ENCODE results near the gene EIF5B.
"Not testable (repeated sequence)": the region's sequence is repeated elsewhere in the genome, so short reads cannot be mapped to it uniquely, and the experiment has no call there.

The EIF5B gene, protein sequence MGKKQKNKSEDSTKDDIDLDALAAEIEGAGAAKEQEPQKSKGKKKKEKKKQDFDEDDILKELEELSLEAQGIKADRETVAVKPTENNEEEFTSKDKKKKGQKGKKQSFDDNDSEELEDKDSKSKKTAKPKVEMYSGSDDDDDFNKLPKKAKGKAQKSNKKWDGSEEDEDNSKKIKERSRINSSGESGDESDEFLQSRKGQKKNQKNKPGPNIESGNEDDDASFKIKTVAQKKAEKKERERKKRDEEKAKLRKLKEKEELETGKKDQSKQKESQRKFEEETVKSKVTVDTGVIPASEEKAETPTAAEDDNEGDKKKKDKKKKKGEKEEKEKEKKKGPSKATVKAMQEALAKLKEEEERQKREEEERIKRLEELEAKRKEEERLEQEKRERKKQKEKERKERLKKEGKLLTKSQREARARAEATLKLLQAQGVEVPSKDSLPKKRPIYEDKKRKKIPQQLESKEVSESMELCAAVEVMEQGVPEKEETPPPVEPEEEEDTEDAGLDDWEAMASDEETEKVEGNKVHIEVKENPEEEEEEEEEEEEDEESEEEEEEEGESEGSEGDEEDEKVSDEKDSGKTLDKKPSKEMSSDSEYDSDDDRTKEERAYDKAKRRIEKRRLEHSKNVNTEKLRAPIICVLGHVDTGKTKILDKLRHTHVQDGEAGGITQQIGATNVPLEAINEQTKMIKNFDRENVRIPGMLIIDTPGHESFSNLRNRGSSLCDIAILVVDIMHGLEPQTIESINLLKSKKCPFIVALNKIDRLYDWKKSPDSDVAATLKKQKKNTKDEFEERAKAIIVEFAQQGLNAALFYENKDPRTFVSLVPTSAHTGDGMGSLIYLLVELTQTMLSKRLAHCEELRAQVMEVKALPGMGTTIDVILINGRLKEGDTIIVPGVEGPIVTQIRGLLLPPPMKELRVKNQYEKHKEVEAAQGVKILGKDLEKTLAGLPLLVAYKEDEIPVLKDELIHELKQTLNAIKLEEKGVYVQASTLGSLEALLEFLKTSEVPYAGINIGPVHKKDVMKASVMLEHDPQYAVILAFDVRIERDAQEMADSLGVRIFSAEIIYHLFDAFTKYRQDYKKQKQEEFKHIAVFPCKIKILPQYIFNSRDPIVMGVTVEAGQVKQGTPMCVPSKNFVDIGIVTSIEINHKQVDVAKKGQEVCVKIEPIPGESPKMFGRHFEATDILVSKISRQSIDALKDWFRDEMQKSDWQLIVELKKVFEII

GRCh38 chr2:99337113-99338028 lies at the start of gene EIF5B:
TSS of gene EIF5B (plus strand) at chr2:99337389. CDS start at chr2:99337555, 166 bp downstream.
- Histone ChIP-seq H3K36me3 (ENCODE audit: insufficient read depth, low read length) (peaks cover 8% of the 10 kb centered on the region), H3K4me1 (ENCODE audit: control insufficient read depth, insufficient read depth, low read length, unreplicated experiment) (peaks cover 21% of the 10 kb centered on the region)

DNA sequence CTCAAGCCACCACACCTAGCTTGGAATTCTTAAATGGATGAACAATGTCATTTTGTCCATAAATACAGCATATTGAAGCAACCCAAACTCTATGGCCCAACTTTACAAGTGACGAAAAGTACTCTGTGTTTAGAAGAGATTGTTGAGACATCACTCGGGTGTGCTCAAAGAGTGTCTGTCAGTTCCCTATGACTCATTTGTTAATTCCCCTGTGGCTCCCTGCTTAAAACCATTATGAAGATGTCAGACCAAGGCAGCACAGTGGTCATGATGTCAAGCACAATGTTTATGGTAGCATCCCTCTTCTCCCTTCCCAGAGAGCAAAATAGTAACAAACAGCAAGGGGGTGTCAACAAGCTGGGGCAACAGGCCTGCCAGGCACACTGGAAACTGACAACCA lies 39.2 kb upstream of the EIF5B start:
- Histone ChIP-seq H3K27ac (ENCODE audit: low read depth, low read length) (no peak overlapping the region), H2AFZ (ENCODE audit: low read length, unreplicated experiment) (no peak overlapping the region), H3K79me2 (ENCODE audit: control insufficient read depth, insufficient read depth, low read length, unreplicated experiment) (no peaks in the 10 kb centered on the region), H3K36me3 (ENCODE audit: insufficient read depth, low read length) (no peaks in the 10 kb centered on the region), H3K27me3 (ENCODE audit: insufficient read depth, low read length) (no peaks in the 10 kb centered on the region), H3K4me3 (ENCODE audit: low read depth, low read length) (no peak overlapping the region), H3K4me1 (ENCODE audit: control insufficient read depth, insufficient read depth, low read length, unreplicated experiment) (no peaks in the 10 kb centered on the region)

More at GRCh38 chr2:99337113-99338028, at the start of gene EIF5B:
- H3K4me3 ChIP-seq (ENCODE audit: low read depth, low read length): peak within 1 kb of the TSS; percentile 88
- peaks cover 87% of the 10 kb centered on the region for H3K79me2 ChIP-seq (ENCODE audit: control insufficient read depth, insufficient read depth, low read length, unreplicated experiment)
- no peaks in the 10 kb centered on the region for H3K27me3 ChIP-seq (ENCODE audit: insufficient read depth, low read length)
- H3K27ac ChIP-seq (ENCODE audit: low read depth, low read length): peak within 1 kb of the TSS; percentile 47
- peak within 1 kb of the TSS; percentile 97 for H2AFZ ChIP-seq (ENCODE audit: low read length, unreplicated experiment)

GRCh38 chr2:99299580-99299979 lies 37.6 kb upstream of the EIF5B start:
- no peak overlapping the region for H2AFZ ChIP-seq (ENCODE audit: low read length, unreplicated experiment)
- no peak overlapping the region for H3K4me3 ChIP-seq (ENCODE audit: low read depth, low read length)
- no peaks in the 10 kb centered on the region for H3K27me3 ChIP-seq (ENCODE audit: insufficient read depth, low read length)
- H3K4me1 ChIP-seq (ENCODE audit: control insufficient read depth, insufficient read depth, low read length, unreplicated experiment): no peaks in the 10 kb centered on the region
- no peaks in the 10 kb centered on the region for H3K79me2 ChIP-seq (ENCODE audit: control insufficient read depth, insufficient read depth, low read length, unreplicated experiment)
- H3K27ac ChIP-seq (ENCODE audit: low read depth, low read length): no peak overlapping the region
- no peaks in the 10 kb centered on the region for H3K36me3 ChIP-seq (ENCODE audit: insufficient read depth, low read length)

GRCh38 chr2:99301097-99301496 lies 36.1 kb upstream of the EIF5B start, which contains the start of gene LYG1:
TSS of gene LYG1 (minus strand) at chr2:99301197. CDS start at chr2:99295670, 5,527 bp downstream.
- H3K4me1 ChIP-seq (ENCODE audit: control insufficient read depth, insufficient read depth, low read length, unreplicated experiment); H3K79me2 ChIP-seq (ENCODE audit: control insufficient read depth, insufficient read depth, low read length, unreplicated experiment); H3K27ac ChIP-seq (ENCODE audit: low read depth, low read length); H3K4me3 ChIP-seq (ENCODE audit: low read depth, low read length); H3K27me3 ChIP-seq (ENCODE audit: insufficient read depth, low read length); H3K36me3 ChIP-seq (ENCODE audit: insufficient read depth, low read length); H2AFZ ChIP-seq (ENCODE audit: low read length, unreplicated experiment): not testable (repeated sequence)

- Histone ChIP-seq H3K4me1 (ENCODE audit: control insufficient read depth, insufficient read depth, low read length, unreplicated experiment) (no peaks in the 10 kb centered on the region), H3K4me3 (ENCODE audit: low read depth, low read length) (no peak overlapping the region), H3K36me3 (ENCODE audit: insufficient read depth, low read length) (peaks cover 43% of the 10 kb centered on the region), H3K27me3 (ENCODE audit: insufficient read depth, low read length) (no peaks in the 10 kb centered on the region), H3K79me2 (ENCODE audit: control insufficient read depth, insufficient read depth, low read length, unreplicated experiment) (no peaks in the 10 kb centered on the region), H3K27ac (ENCODE audit: low read depth, low read length) (no peak overlapping the region), H2AFZ (ENCODE audit: low read length, unreplicated experiment) (no peak overlapping the region)
Measured at GRCh38 chr2:99317161-99317872, 19.9 kb upstream of the EIF5B start.

- not testable (repeated sequence) for H3K79me2 ChIP-seq (ENCODE audit: control insufficient read depth, insufficient read depth, low read length, unreplicated experiment); H2AFZ ChIP-seq (ENCODE audit: low read length, unreplicated experiment); H3K4me1 ChIP-seq (ENCODE audit: control insufficient read depth, insufficient read depth, low read length, unreplicated experiment); H3K4me3 ChIP-seq (ENCODE audit: low read depth, low read length); H3K27ac ChIP-seq (ENCODE audit: low read depth, low read length); H3K27me3 ChIP-seq (ENCODE audit: insufficient read depth, low read length)
- H3K36me3 ChIP-seq (ENCODE audit: insufficient read depth, low read length): peaks cover 46% of the 10 kb centered on the region
Measured at GRCh38 chr2:99317873-99318200, 19.4 kb upstream of the EIF5B start.

DNA sequence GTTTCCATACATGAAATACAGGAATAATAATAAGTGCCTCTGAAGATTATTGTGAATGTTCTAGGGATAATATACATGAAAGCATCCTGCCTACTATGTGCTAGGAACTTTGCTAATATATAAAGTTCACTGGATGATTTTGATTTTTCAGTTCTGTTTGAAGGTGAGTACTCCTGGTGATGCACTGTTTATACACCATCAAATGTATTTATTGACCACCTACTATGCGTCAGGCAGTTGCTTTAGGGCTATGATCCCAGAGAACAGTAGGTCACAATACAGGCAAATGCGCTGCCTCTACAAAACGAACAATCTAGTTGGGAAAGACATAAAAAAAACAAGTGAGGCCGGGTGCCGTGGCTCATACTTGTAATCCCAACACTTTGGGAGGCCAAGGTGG lies 11.8 kb upstream of the EIF5B start:
- Histone ChIP-seq H3K27ac (ENCODE audit: low read depth, low read length) (no peak overlapping the region), H3K27me3 (ENCODE audit: insufficient read depth, low read length) (no peaks in the 10 kb centered on the region), H3K36me3 (ENCODE audit: insufficient read depth, low read length) (peaks cover 45% of the 10 kb centered on the region), H2AFZ (ENCODE audit: low read length, unreplicated experiment) (no peak overlapping the region), H3K79me2 (ENCODE audit: control insufficient read depth, insufficient read depth, low read length, unreplicated experiment) (peaks cover 13% of the 10 kb centered on the region), H3K4me1 (ENCODE audit: control insufficient read depth, insufficient read depth, low read length, unreplicated experiment) (no peaks in the 10 kb centered on the region), H3K4me3 (ENCODE audit: low read depth, low read length) (no peak overlapping the region)

GRCh38 chr2:99335911-99336803 lies 1.0 kb upstream of the EIF5B start, which contains the start of gene TXNDC9:
TSS of gene TXNDC9 (minus strand) at chr2:99336333. CDS start at chr2:99333210, 3,123 bp downstream.
- H3K27me3 ChIP-seq (ENCODE audit: insufficient read depth, low read length): no peaks in the 10 kb centered on the region
- peaks cover 14% of the 10 kb centered on the region for H3K36me3 ChIP-seq (ENCODE audit: insufficient read depth, low read length)
- peak within 1 kb of the TSS; percentile 88 for H3K4me3 ChIP-seq (ENCODE audit: low read depth, low read length)
- H2AFZ ChIP-seq (ENCODE audit: low read length, unreplicated experiment): peak within 1 kb of the TSS; percentile 97
- peak within 1 kb of the TSS; percentile 47 for H3K27ac ChIP-seq (ENCODE audit: low read depth, low read length)
- H3K4me1 ChIP-seq (ENCODE audit: control insufficient read depth, insufficient read depth, low read length, unreplicated experiment): peaks cover 21% of the 10 kb centered on the region
- H3K79me2 ChIP-seq (ENCODE audit: control insufficient read depth, insufficient read depth, low read length, unreplicated experiment): peaks cover 81% of the 10 kb centered on the region

DNA sequence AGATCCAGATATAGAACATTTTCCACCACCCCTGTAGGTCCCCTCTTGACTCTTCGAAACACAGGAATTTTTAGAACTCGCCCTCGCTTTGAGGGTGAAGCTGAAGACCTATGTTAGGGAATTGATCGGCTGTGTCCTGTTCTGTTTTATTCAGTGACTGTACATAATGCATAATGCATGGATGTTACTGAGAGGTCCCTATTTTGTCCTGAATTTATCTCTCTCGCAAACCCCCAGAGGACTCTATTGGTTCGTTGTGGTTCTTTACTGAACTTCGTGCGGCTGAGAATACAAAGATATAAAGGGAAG lies 431 bp upstream of the EIF5B start:
- H3K27ac ChIP-seq (ENCODE audit: low read depth, low read length): peak overlapping the region; percentile 47
- H3K79me2 ChIP-seq (ENCODE audit: control insufficient read depth, insufficient read depth, low read length, unreplicated experiment): peaks cover 87% of the 10 kb centered on the region
- H3K27me3 ChIP-seq (ENCODE audit: insufficient read depth, low read length): no peaks in the 10 kb centered on the region
- peaks cover 14% of the 10 kb centered on the region for H3K36me3 ChIP-seq (ENCODE audit: insufficient read depth, low read length)
- peak overlapping the region; percentile 88 for H3K4me3 ChIP-seq (ENCODE audit: low read depth, low read length)
- peak overlapping the region; percentile 97 for H2AFZ ChIP-seq (ENCODE audit: low read length, unreplicated experiment)
- peaks cover 21% of the 10 kb centered on the region for H3K4me1 ChIP-seq (ENCODE audit: control insufficient read depth, insufficient read depth, low read length, unreplicated experiment)

All from ACC112 (cell line).